Gastrocnemius medialis (tissue), 4 donors: ENCODE results near the gene CCBE1. TPM values are rescaled to one million over a fixed set of nuclear protein-coding genes. Genes with fewer than 3 reads are reported as not detected.
A peak's percentile ranks its signal among the peaks of the same experiment; 100 is the strongest.
"Not testable (repeated sequence)": the region's sequence is repeated elsewhere in the genome, so short reads cannot be mapped to it uniquely, and the experiment has no call there.

Experiments
- ATAC-seq, 2 donors: fragments of 150-250 bp; one replicate each; pipeline ENCODE4 v1.9.1; 2016
- DNase-seq, 2 donors: peaks; one replicate each; pipeline ENCODE4 v3.0.0-alpha.2; 2019
- H3K27ac ChIP-seq, 4 donors: fragments of 200-600 bp; sonication (generic); 1 replicate in 1 of 4; 2 replicates in 3 of 4; pipeline ENCODE4 v1.5.1; 2016 to 2018; ENCODE audit warnings: mild to moderate bottlenecking in 2 of 4, moderate library complexity in 1 of 4
- H3K27me3 ChIP-seq, 3 donors: fragments of 200-600 bp; sonication (generic) in 2 of 3; 1 replicate in 1 of 3; 2 replicates in 2 of 3; pipeline versions ENCODE4 v1.5.1 to v1.6.0; 2016 to 2019; ENCODE audit warnings: mild to moderate bottlenecking in 1 of 3, moderate library complexity in 1 of 3
- H3K36me3 ChIP-seq, 2 donors: fragments of 200-600 bp; sonication (generic) in 1 of 2; one replicate each; pipeline ENCODE4 v1.5.1; 2017 to 2018
- H3K4me1 ChIP-seq, 2 donors: fragments of 200-600 bp; sonication (generic) in 1 of 2; one replicate each; pipeline ENCODE4 v1.5.1; 2016 to 2017; ENCODE audit warnings: mild to moderate bottlenecking in 2 of 2
- H3K4me3 ChIP-seq, 4 donors: fragments of 200-600 bp; sonication (generic) in 3 of 4; 1 replicate in 1 of 4; 2 replicates in 3 of 4; pipeline ENCODE4 v1.5.1; 2016 to 2019; ENCODE audit warnings: mild to moderate bottlenecking in 2 of 4
- H3K9me3 ChIP-seq, 3 donors: fragments of 200-600 bp; sonication (generic) in 2 of 3; 1 replicate in 1 of 3; 2 replicates in 2 of 3; pipeline ENCODE4 v1.5.1; 2016 to 2019
- POLR2A ChIP-seq, 2 donors: fragments of 450-650 bp; IDR thresholded peaks; one replicate each; pipeline ENCODE4 v1.6.1; 2017; ENCODE audit warnings: antibody characterized with exemption in 2 of 2, mild to moderate bottlenecking in 2 of 2, moderate library complexity in 2 of 2
- in situ Hi-C, 4 donors: fragments of 200-750 bp; cut with MboI; loops; one replicate each; pipeline versions ENCODE4 v1.15.0 to v1.8.0; 2017; ENCODE audit warnings: low sequenced_read_pairs in 4 of 4
- intact Hi-C: fragments of 100-400 bp; cut with DNase I; formaldehyde crosslinking; loops from one replicate; pipeline ENCODE4 v1.15.1; 2023; ENCODE audit warnings: low total_unique reads
- total RNA-seq, 4 donors: library from RNA; depleted of rRNA; stranded (reverse); fragments of >200 nt; gene quantifications; one replicate each; pipeline versions ENCODE4 v1.1.0 to v1.2.3, GENCODE V29; 2016
- TF ChIP-seq, protein P1 (sequence below), 5 experiments: fragments of 450-650 bp in 3 of 5; fragments of 200-600 bp in 2 of 5; sonication (generic) in 2 of 5; IDR thresholded peaks in 4 of 5; conservative IDR thresholded peaks in 1 of 5; 1 replicate in 4 of 5; 2 replicates in 1 of 5; pipeline ENCODE4 v1.5.1; 2016 to 2019; ENCODE audit warnings: antibody characterized with exemption in 5 of 5, mild to moderate bottlenecking in 3 of 5, moderate library complexity in 3 of 5

CCBE1 gene
- total RNA-seq, 4 donors from 2014 or later = 0.44 to 2.7 (median 1.3) TPM

DNA sequence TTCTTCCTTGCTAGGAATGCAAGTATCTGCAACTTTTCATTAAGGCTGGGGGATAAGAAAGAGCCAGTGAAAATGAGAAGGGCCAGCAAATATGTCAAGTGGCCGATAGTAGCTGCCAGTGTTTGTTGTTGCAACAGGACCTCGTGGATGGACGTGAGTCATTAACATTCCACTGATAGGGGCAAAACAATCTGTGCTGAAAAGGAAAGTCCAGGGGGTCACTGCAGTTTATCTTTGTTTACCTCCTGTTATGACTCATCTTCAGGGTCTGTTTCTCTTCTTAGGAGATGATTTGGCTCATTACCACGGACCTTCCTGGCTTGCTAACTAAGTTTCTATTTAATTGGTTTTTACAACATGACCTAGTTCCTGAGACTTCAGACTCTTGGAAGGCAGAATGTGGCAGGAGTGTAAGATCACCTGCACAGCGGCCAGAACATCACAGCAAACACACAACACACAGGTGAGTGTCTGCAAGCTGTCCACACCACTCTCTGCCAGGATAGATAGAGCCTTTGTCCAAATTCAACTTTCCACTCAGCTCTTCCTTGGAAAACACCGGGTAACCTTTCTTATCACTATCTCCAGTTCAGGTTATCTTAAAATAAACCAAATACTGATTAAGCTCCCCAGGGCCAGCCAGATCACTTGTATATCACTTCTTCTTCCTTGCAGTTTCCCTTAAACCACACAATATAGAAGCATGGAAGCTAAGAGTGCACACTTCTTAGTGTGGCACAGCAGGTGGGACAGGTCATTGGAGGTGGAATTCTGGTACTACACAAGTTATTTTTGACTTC is 180.7 kb downstream of the CCBE1 start:
- in situ Hi-C loops = no loop called here
- no peak overlapping the region for H3K27ac ChIP-seq
- H3K27me3 ChIP-seq = no peaks in the 10 kb centered on the region
- H3K4me3 ChIP-seq = no peak overlapping the region
- no peaks in the 10 kb centered on the region for H3K9me3 ChIP-seq
- intact Hi-C loops = no loop called here
- TF ChIP-seq, protein P1, sequence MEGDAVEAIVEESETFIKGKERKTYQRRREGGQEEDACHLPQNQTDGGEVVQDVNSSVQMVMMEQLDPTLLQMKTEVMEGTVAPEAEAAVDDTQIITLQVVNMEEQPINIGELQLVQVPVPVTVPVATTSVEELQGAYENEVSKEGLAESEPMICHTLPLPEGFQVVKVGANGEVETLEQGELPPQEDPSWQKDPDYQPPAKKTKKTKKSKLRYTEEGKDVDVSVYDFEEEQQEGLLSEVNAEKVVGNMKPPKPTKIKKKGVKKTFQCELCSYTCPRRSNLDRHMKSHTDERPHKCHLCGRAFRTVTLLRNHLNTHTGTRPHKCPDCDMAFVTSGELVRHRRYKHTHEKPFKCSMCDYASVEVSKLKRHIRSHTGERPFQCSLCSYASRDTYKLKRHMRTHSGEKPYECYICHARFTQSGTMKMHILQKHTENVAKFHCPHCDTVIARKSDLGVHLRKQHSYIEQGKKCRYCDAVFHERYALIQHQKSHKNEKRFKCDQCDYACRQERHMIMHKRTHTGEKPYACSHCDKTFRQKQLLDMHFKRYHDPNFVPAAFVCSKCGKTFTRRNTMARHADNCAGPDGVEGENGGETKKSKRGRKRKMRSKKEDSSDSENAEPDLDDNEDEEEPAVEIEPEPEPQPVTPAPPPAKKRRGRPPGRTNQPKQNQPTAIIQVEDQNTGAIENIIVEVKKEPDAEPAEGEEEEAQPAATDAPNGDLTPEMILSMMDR (IDR thresholded peaks at IDR 0.05 in 4 of 5, conservative IDR thresholded peaks at IDR 0.05 in 1 of 5) = no peak
- no peak for TF ChIP-seq POLR2A (IDR thresholded peaks at IDR 0.05)
- H3K4me1 ChIP-seq = peaks cover 0 to 8% of the 10 kb centered on the region in 2 donors
- ATAC-seq (peak; percentile 64 to 78), DNase-seq (peak; percentile 44 to 55)
- H3K36me3 ChIP-seq = no peaks in the 10 kb centered on the region

DNA sequence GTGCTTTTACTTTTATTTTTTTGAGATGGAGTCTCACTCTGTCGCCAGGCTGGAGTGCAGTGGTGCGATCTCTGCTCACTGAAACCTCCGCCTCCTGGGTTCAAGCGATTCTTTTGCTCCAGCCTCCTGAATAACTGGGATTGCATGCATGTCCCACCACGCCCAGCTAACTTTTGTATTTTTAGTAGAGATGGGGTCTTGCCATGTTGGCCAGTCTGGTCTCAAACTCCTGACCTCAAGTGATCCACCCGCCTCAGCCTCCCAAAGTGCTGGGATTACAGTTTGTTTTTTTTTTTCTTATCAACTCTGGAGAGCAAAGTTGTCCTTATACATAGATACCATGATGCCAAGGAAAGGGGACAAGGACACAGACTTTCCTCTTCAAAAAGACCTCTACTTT is 181.3 kb downstream of the CCBE1 start:
- H3K36me3 ChIP-seq, H3K9me3 ChIP-seq, H3K27ac ChIP-seq, in situ Hi-C loops, H3K27me3 ChIP-seq, intact Hi-C loops, H3K4me3 ChIP-seq, DNase-seq, ATAC-seq, H3K4me1 ChIP-seq: not testable (repeated sequence)

DNA sequence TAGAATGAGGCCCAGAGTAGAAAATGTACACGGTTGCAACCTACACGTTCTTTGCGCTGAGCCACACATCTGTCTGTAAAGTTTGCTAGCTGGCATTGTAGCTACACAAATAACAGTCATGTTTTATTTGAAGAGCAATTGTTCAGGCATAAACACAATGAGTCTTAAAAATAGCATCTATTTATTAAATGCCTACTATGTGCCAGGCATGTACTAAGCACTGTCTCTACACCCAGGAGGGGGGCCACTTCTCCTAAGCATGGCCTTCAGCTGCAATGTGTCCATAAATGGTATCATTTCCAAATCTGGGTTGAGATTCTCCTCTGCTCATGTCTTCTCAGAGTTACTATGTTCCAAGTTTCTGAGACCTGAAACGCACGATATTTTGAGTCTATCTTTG is 182.1 kb downstream of the CCBE1 start:
- no peak for DNase-seq
- no peak for TF ChIP-seq POLR2A (IDR thresholded peaks at IDR 0.05)
- TF ChIP-seq, protein P1 (IDR thresholded peaks at IDR 0.05 in 4 of 5, conservative IDR thresholded peaks at IDR 0.05 in 1 of 5) = no peak
- H3K36me3 ChIP-seq = no peaks in the 10 kb centered on the region
- peaks cover 0 to 8% of the 10 kb centered on the region in 2 donors for H3K4me1 ChIP-seq
- in situ Hi-C loops = no loop called here
- no peak overlapping the region for H3K27ac ChIP-seq
- no peaks in the 10 kb centered on the region for H3K9me3 ChIP-seq
- H3K4me3 ChIP-seq = no peak overlapping the region
- H3K27me3 ChIP-seq = no peaks in the 10 kb centered on the region
- intact Hi-C loops = no loop called here
- ATAC-seq = no peak

DNA sequence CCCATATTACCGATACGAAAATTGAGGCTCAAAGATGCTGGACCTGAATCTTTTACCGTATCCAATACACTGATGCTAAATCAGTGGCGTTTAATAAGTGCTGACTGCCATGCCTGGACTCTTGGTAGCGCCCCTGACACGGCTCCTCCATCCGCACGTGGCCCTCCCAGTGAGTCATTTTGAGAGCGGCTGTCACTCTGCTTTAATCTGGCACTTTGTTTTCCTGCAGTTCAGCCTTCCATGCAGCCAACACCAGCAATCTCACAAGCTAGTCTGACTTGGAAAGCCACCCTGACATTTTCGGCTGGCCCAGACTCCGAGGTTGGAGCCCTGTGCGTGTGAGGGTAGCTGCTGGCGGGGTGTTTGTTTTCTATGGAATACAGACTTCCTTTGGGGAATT is 183.0 kb downstream of the CCBE1 start:
- intact Hi-C loops (no loop called here), in situ Hi-C loops (no loop called here)
- no peaks in the 10 kb centered on the region for H3K36me3 ChIP-seq
- no peak overlapping the region for H3K4me3 ChIP-seq
- H3K27ac ChIP-seq = no peak overlapping the region
- peak; percentile 53 to 78 for DNase-seq
- H3K27me3 ChIP-seq = no peaks in the 10 kb centered on the region
- H3K9me3 ChIP-seq = no peaks in the 10 kb centered on the region
- TF ChIP-seq POLR2A (IDR thresholded peaks at IDR 0.05) = no peak
- peaks cover 0 to 8% of the 10 kb centered on the region in 2 donors for H3K4me1 ChIP-seq
- ATAC-seq = peak; percentile 59 to 68

DNA sequence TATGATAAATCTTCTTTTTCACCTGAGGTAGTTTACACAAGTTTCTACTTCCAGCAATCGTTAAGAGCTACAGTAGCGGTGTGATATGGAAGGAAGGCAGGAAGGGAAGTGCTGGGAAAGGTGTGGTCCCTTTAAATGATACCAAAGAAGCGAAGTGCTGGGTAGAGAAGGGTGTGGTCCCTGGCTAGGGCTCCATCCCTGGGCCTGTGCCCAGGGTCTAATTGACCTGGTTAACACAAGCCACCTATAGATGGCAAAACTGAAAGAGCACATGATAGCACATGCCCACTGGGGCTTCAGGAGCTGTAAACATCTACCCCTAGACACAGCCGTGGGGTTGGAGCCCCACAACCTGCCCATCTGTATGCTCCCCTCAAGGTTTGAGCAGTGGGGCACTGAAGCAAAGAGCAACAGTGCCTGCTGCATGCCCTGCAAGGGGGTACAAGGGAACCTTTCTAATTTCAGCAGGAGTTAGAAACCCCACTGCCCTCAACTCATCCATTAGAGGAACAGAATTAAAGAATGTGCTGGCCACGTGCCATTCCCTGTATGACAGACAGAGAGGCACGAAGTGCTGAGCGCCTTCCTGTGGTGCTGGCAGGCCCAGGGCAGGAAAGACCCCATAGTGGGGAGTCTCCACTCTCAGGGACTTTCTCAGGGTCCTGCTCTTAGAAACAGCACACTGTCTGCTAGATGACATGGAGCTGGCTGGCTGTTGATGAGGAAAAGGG is 185.0 kb downstream of the CCBE1 start:
- Histone ChIP-seq H3K9me3 (no peaks in the 10 kb centered on the region), H3K36me3 (no peaks in the 10 kb centered on the region), H3K4me3 (no peak overlapping the region), H3K4me1 (peaks cover 0 to 8% of the 10 kb centered on the region in 2 donors), H3K27ac (no peak overlapping the region), H3K27me3 (no peaks in the 10 kb centered on the region)
- ATAC-seq (no peak), DNase-seq (no peak)
- intact Hi-C loops (no loop called here), in situ Hi-C loops (no loop called here)
- TF ChIP-seq, protein P1 (IDR thresholded peaks at IDR 0.05 in 4 of 5, conservative IDR thresholded peaks at IDR 0.05 in 1 of 5) = no peak
- TF ChIP-seq POLR2A (IDR thresholded peaks at IDR 0.05) = no peak
